ENCODE data around the gene PASK. TPM values are rescaled to one million over a fixed set of nuclear protein-coding genes. Genes with fewer than 3 reads are reported as not detected.
A peak's percentile ranks its signal among the peaks of the same experiment; 100 is the strongest.

PASK gene
- total and polyA plus RNA-seq, 9 of the 15 experiments (the other 6 are each of a cell fraction or from before 2014, with no cell fraction given): 1.5 to 30.3 (median 9.9) TPM

- Histone ChIP-seq H3K27me3 (ENCODE audit: control insufficient read depth in 2 of 2, insufficient read depth in 2 of 2, low read length in 2 of 2) (no peaks in the 10 kb centered on the region), H3K36me3 (ENCODE audit: control insufficient read depth, insufficient read depth, low read length) (0 out of 3 replicates have a peak, but pooled peaks cover 7% of the 10 kb centered on the region), H4K20me1 (replicated peaks; ENCODE audit: control insufficient read depth, insufficient read depth, low read length) (no peaks in the 10 kb centered on the region), H3K4me2 (ENCODE audit: insufficient read depth, low read length) (no peak overlapping the region), H2AFZ (ENCODE audit: low read depth, low read length) (no peak overlapping the region), H3K27ac (ENCODE audit: extremely low read depth, low read depth, low read length) (no peak overlapping the region), H3K9me3 (replicated peaks; ENCODE audit: control insufficient read depth, insufficient read depth, low read depth, low read length) (no peaks in the 10 kb centered on the region), H3K4me1 (replicated peaks in 1 of 2; ENCODE audit: control insufficient read depth in 2 of 2, insufficient read depth in 2 of 2, low read length in 2 of 2) (peaks cover 0 to 4% of the 10 kb centered on the region in 2 experiments; a peak in 2 of 5 replicates), H3K79me2 (ENCODE audit: control insufficient read depth, insufficient read depth, low read length) (no peaks in the 10 kb centered on the region), H3K9me1 (ENCODE audit: control insufficient read depth, insufficient read depth, low read length) (no peaks in the 10 kb centered on the region), H3K4me3 (no peak overlapping the region), H3K9ac (ENCODE audit: insufficient read depth in 1 of 2, low read depth in 2 of 2, low read length in 2 of 2) (no peak overlapping the region)
- FAIRE-seq: no peak
- WGBS (ENCODE audit: insufficient coverage, low coverage, missing lambda C conversion rate): 65% methylated on average over 16 of the region's 28 CpGs
- TF ChIP-seq ZNF239 (CRISPR knock-in tag; IDR thresholded peaks at IDR 0.05): peak; percentile 83
- TF ChIP-seq PREB (CRISPR knock-in tag; IDR thresholded peaks at IDR 0.05): no peak
- no peak for ATAC-seq
- intact Hi-C loops (cut with micrococcal nuclease): no loop called here
- in situ Hi-C loops (cut with MboI): no loop called here
- ChIA-PET CTCF (ENCODE audit: low intra/inter-chr PET ratio) (no interaction called here), POLR2A (no interaction called here)
- DNase-seq (ENCODE audit: extremely low read depth in 1 of 4, low spot score in 3 of 4): no peak
- BruUV-seq (replicated peaks): no TSS peak
Observed at GRCh38 chr2:241182531-241183133, 33.4 kb upstream of the PASK start.

- Histone ChIP-seq H2AFZ (ENCODE audit: low read depth, low read length) (no peak overlapping the region), H3K36me3 (ENCODE audit: control insufficient read depth, insufficient read depth, low read length) (0 out of 3 replicates have a peak, but pooled peaks cover 7% of the 10 kb centered on the region), H3K9me1 (ENCODE audit: control insufficient read depth, insufficient read depth, low read length) (no peaks in the 10 kb centered on the region), H3K9me3 (replicated peaks; ENCODE audit: control insufficient read depth, insufficient read depth, low read depth, low read length) (no peaks in the 10 kb centered on the region), H3K27ac (ENCODE audit: extremely low read depth, low read depth, low read length) (no peak overlapping the region), H3K27me3 (ENCODE audit: control insufficient read depth in 2 of 2, insufficient read depth in 2 of 2, low read length in 2 of 2) (no peaks in the 10 kb centered on the region), H3K4me3 (no peak overlapping the region), H3K79me2 (ENCODE audit: control insufficient read depth, insufficient read depth, low read length) (no peaks in the 10 kb centered on the region), H3K4me2 (ENCODE audit: insufficient read depth, low read length) (no peak overlapping the region), H3K9ac (ENCODE audit: insufficient read depth in 1 of 2, low read depth in 2 of 2, low read length in 2 of 2) (no peak overlapping the region), H4K20me1 (replicated peaks; ENCODE audit: control insufficient read depth, insufficient read depth, low read length) (no peaks in the 10 kb centered on the region), H3K4me1 (replicated peaks in 1 of 2; ENCODE audit: control insufficient read depth in 2 of 2, insufficient read depth in 2 of 2, low read length in 2 of 2) (peaks cover 0 to 2% of the 10 kb centered on the region in 2 experiments; a peak in 2 of 5 replicates)
- FAIRE-seq (no peak), DNase-seq (ENCODE audit: extremely low read depth in 1 of 4, low spot score in 3 of 4) (no peak), ATAC-seq (no peak)
- WGBS (ENCODE audit: insufficient coverage, low coverage, missing lambda C conversion rate): 96% methylated on average over 3 of the region's 3 CpGs
- intact Hi-C loops (cut with micrococcal nuclease): no loop called here
- ChIA-PET CTCF (ENCODE audit: low intra/inter-chr PET ratio) (no interaction called here), POLR2A (no interaction called here)
- no TSS peak for BruUV-seq (replicated peaks)
- in situ Hi-C loops (cut with MboI): no loop called here
- TF ChIP-seq SMAD1 (IDR thresholded peaks at IDR 0.05; ENCODE audit: low read depth, low read length, partially characterized antibody) (no peak), ATF7 (IDR thresholded peaks at IDR 0.05) (no peak), HMGN3 (IDR thresholded peaks at IDR 0.05; ENCODE audit: borderline replicate concordance, extremely low read depth, insufficient read length, low read depth, low read length) (no peak), DEAF1 (CRISPR knock-in tag; IDR thresholded peaks at IDR 0.05) (no peak), SETDB1 (IDR thresholded peaks at IDR 0.05; ENCODE audit: low read length) (no peak), MITF (IDR thresholded peaks at IDR 0.05) (no peak), SMAD3 (CRISPR knock-in tag; conservative IDR thresholded peaks at IDR 0.05) (no peak), ELK3 (CRISPR knock-in tag; IDR thresholded peaks at IDR 0.05) (no peak), ZNF717 (CRISPR knock-in tag; IDR thresholded peaks at IDR 0.05) (no peak)
Observed at GRCh38 chr2:241182126-241182525, 32.9 kb upstream of the PASK start.
